BLaER1 (cell line): Measurements from ENCODE around the gene ZNF674.

Experiments
- H3K27ac ChIP-seq: shearing (Covaris generic); formaldehyde crosslinking; 2 replicates; pipeline ENCODE4 v1.8.1; 2022
- H3K27me3 ChIP-seq: shearing (Covaris generic); formaldehyde crosslinking; 2 replicates; pipeline ENCODE4 v1.8.1; 2022
- H3K36me3 ChIP-seq: shearing (Covaris generic); formaldehyde crosslinking; 2 replicates; pipeline ENCODE4 v1.8.1; 2022
- H3K4me1 ChIP-seq: shearing (Covaris generic); formaldehyde crosslinking; 2 replicates; pipeline ENCODE4 v1.8.1; 2022
- H3K4me2 ChIP-seq: shearing (Covaris generic); formaldehyde crosslinking; 2 replicates; pipeline ENCODE4 v1.8.1; 2022
- H3K4me3 ChIP-seq: shearing (Covaris generic); formaldehyde crosslinking; 2 replicates; pipeline ENCODE4 v1.8.1; 2022
- H3K9ac ChIP-seq: shearing (Covaris generic); formaldehyde crosslinking; 2 replicates; pipeline ENCODE4 v1.8.1; 2022
- H3K9me3 ChIP-seq: shearing (Covaris generic); formaldehyde crosslinking; 2 replicates; pipeline ENCODE4 v1.8.1; 2022
- H4K20me1 ChIP-seq: shearing (Covaris generic); formaldehyde crosslinking; 2 replicates; pipeline ENCODE4 v1.8.1; 2022
- Cebpa-rat ChIP-seq: shearing (Covaris generic); IDR thresholded peaks from 2 replicates; pipeline ENCODE4 v1.8.1; 2022

Gene ZNF674

GRCh38 chrX:46456125-46456922 lies 88.9 kb downstream of the ZNF674 start:
- Histone ChIP-seq H4K20me1 (no peaks in the 10 kb centered on the region), H3K9ac (no peak overlapping the region), H3K27me3 (no peaks in the 10 kb centered on the region), H3K27ac (no peak overlapping the region), H3K4me3 (no peak overlapping the region), H3K4me1 (peaks cover 18% of the 10 kb centered on the region), H3K9me3 (no peaks in the 10 kb centered on the region), H3K4me2 (no peak overlapping the region), H3K36me3 (peaks cover 23% of the 10 kb centered on the region)
- no peak for TF ChIP-seq Cebpa-rat
